Activated gamma-delta T cell (primary cell): ENCODE data around the gene SECISBP2.

Source experiments
- DNase-seq: peaks from one replicate; lab custom pipeline; 2025; lab: John Stamatoyannopoulos, UW

Gene SECISBP2

GRCh38 chr9:89382026-89382986 is 64.0 kb downstream of the SECISBP2 start:
- DNase-seq: no peak

GRCh38 chr9:89383030-89383720 is 64.9 kb downstream of the SECISBP2 start:
- DNase-seq: no peak

GRCh38 chr9:89383721-89384300 is 65.5 kb downstream of the SECISBP2 start:
- no peak for DNase-seq

GRCh38 chr9:89384783-89385182 is 66.5 kb downstream of the SECISBP2 start:
- no peak for DNase-seq

GRCh38 chr9:89386206-89386605 is 67.9 kb downstream of the SECISBP2 start:
- DNase-seq: no peak

GRCh38 chr9:89386797-89387196 is 68.5 kb downstream of the SECISBP2 start:
- DNase-seq: no peak

- DNase-seq: no peak
Observed at GRCh38 chr9:89387197-89387849, 69.0 kb downstream of the SECISBP2 start.

GRCh38 chr9:89388084-89388867 is 70.0 kb downstream of the SECISBP2 start:
- no peak for DNase-seq

GRCh38 chr9:89388868-89389177 is 70.5 kb downstream of the SECISBP2 start:
- DNase-seq: no peak

GRCh38 chr9:89390068-89390555 is 71.8 kb downstream of the SECISBP2 start:
- DNase-seq: no peak

- no peak for DNase-seq
Observed at GRCh38 chr9:89390578-89391116, 72.3 kb downstream of the SECISBP2 start.

GRCh38 chr9:89391585-89391984 is 73.3 kb downstream of the SECISBP2 start:
- DNase-seq: no peak

- no peak for DNase-seq
Observed at GRCh38 chr9:89394412-89394811, 76.1 kb downstream of the SECISBP2 start.

GRCh38 chr9:89395931-89396710 is 77.8 kb downstream of the SECISBP2 start:
- DNase-seq: no peak

GRCh38 chr9:89397471-89397870 is 79.2 kb downstream of the SECISBP2 start:
- no peak for DNase-seq

- DNase-seq: no peak
Observed at GRCh38 chr9:89398621-89399020, 80.3 kb downstream of the SECISBP2 start.

- DNase-seq: no peak
Observed at GRCh38 chr9:89400403-89401116, 82.3 kb downstream of the SECISBP2 start.

- no peak for DNase-seq
Observed at GRCh38 chr9:89402695-89403427, 84.6 kb downstream of the SECISBP2 start.

GRCh38 chr9:89404074-89404473 is 85.8 kb downstream of the SECISBP2 start:
- DNase-seq: no peak
